Measurements from ENCODE around the gene NUP58.
"Not testable (repeated sequence)": the region's sequence is repeated elsewhere in the genome, so short reads cannot be mapped to it uniquely, and the experiment has no call there.

The NUP58 gene

DNA sequence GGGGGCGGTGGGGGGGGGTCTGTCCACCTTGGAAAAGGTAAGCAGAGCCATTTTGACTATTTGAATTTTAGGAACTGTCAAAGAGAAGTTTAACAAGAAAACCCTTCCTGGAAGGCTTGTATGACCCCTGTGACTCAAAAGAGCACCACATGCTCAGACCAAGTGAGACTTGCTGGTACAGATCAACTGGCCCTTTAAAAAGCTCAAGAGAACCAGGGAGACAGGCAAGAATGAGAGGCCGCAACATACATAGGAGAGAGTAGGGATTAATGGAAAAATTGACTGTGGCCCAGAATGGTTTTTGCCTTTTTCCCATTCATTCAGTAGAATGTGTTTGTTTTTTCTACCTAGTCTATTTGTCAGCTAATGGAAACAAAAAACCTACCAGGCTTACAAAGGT is 44.2 kb downstream of the NUP58 start:
- H3K9me3 ChIP-seq = no peaks in the 10 kb centered on the region
- no peaks in the 10 kb centered on the region for H4K20me1 ChIP-seq
- H3K9ac ChIP-seq = no peak overlapping the region
- no peaks in the 10 kb centered on the region for H3K4me1 ChIP-seq
- H3K27me3 ChIP-seq = no peaks in the 10 kb centered on the region
- H3K4me2 ChIP-seq = no peak overlapping the region
- no peak for TF ChIP-seq Cebpa-rat (IDR thresholded peaks at IDR 0.05)
- no peak overlapping the region for H3K4me3 ChIP-seq
- no peak overlapping the region for H3K27ac ChIP-seq
- H3K36me3 ChIP-seq = peaks cover 16% of the 10 kb centered on the region

DNA sequence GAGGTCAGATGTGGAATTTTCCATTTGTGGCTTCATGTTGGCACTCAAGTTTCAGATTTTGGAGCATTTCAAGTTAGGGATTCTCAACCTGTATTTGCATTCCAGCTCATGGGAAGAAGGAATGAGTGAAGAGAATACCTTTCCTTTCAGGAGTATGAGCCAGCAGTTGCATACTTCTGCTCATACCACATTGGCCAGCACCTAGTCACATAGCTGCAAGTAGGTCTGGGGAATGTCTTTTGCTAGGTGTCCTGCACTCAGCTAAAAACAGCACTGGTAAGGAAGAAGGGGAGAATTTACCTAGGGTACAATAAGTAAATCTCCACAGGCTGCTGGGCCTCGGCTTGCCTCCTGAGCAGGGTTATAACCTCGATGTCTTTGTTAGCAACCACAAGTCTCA is 45.7 kb downstream of the NUP58 start:
- Histone ChIP-seq H3K36me3 (peaks cover 9% of the 10 kb centered on the region), H3K4me2 (no peak overlapping the region), H3K4me1 (no peaks in the 10 kb centered on the region), H4K20me1 (no peaks in the 10 kb centered on the region), H3K27me3 (no peaks in the 10 kb centered on the region), H3K4me3 (no peak overlapping the region), H3K27ac (no peak overlapping the region), H3K9me3 (no peaks in the 10 kb centered on the region), H3K9ac (no peak overlapping the region)
- no peak for TF ChIP-seq Cebpa-rat (IDR thresholded peaks at IDR 0.05)

DNA sequence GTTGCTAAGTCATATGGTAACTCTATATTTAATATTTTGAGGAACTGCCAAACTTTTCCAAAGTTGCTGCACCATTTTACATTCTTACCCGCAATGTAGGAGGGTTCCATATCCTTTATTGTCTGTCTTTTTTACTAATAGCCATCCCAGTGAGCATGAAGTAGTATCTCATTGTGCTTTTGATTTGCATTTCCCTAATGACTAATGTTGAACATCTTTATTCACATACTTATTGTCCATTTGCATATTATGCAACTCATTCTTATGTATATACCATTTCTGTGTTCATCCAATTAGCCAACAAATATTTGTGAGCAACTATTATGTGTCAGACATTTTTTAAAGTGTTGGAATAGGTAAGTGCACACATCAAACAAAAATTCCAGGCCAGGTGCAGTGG is 50.0 kb downstream of the NUP58 start:
- Histone ChIP-seq H3K9ac (no peak overlapping the region), H3K4me1 (no peaks in the 10 kb centered on the region), H3K9me3 (no peaks in the 10 kb centered on the region; the same call in 1 of the 2 replicates), H3K27ac (no peak overlapping the region), H3K4me2 (no peak overlapping the region), H3K27me3 (no peaks in the 10 kb centered on the region), H3K4me3 (no peak overlapping the region), H3K36me3 (no peaks in the 10 kb centered on the region), H4K20me1 (no peaks in the 10 kb centered on the region)
- TF ChIP-seq Cebpa-rat (IDR thresholded peaks at IDR 0.05) = no peak

DNA sequence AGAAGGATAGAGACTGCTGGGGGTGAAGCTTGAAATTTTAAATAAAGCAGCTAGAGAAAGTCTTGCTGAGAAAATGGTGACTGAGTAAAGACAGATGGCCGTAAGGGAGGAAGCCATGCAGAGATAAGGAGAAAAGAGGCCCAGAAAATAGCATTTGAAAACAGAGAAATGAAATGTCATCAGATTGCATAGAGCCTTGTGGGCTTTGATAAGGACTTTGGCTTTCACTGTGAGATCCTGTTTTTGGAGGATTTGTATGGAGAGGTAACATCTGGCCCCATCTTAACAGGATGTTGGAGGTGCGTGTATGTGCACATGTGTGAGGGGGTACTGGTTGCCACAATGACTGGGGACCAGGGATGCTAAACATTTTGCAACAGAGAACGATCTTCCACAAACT is 50.8 kb downstream of the NUP58 start:
- H3K4me3 ChIP-seq = no peak overlapping the region
- H4K20me1 ChIP-seq = no peaks in the 10 kb centered on the region
- H3K4me2 ChIP-seq = no peak overlapping the region
- no peaks in the 10 kb centered on the region for H3K36me3 ChIP-seq
- H3K9me3 ChIP-seq = no peaks in the 10 kb centered on the region; the same call in 1 of the 2 replicates
- H3K27me3 ChIP-seq = no peaks in the 10 kb centered on the region
- no peak overlapping the region for H3K9ac ChIP-seq
- H3K4me1 ChIP-seq = no peaks in the 10 kb centered on the region
- no peak overlapping the region for H3K27ac ChIP-seq
- TF ChIP-seq Cebpa-rat (IDR thresholded peaks at IDR 0.05) = no peak

DNA sequence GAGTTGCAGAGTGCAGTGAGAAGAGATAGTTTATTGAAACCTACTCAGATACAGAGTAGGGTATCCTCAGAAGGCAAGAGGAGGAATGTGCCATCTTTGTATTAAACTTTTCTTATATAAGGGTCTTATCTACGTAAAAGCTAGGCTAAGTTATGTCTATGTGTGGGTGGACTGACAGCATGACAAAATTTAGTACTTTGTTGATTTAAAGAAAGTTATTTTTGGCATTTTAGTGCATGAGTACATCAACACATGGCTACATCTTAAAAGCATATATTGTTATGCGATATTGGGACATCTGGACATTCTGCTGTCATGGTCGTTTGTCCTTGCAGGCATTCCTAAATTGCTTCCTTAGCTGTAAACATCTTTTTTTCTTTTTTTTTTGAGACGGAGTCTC is 51.4 kb downstream of the NUP58 start:
- Histone ChIP-seq H3K36me3 (no peaks in the 10 kb centered on the region), H3K9ac (no peak overlapping the region)
- no peak for TF ChIP-seq Cebpa-rat (IDR thresholded peaks at IDR 0.05)

DNA sequence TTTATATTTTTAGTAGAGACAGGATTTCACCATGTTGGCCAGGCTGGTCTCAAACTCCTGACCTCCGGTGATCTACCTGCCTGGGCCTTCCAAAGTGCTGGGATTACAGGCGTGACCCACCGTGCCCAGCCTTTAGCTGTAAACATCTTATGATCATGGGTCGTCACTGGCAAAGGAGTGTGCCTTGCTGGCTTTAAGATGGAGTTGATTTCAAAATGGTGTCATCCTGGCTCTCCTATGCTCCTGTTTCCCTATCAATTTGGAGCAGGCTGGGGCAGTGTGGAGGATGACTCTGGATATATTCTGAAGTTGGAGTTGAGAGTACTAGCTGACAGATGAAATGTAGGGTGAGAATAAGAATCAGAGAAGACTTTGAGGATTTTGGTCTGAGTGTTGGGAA is 51.9 kb downstream of the NUP58 start:
- Histone ChIP-seq H3K9me3 (no peaks in the 10 kb centered on the region; the same call in 1 of the 2 replicates), H3K27ac (no peak overlapping the region), H3K9ac (no peak overlapping the region), H3K4me1 (no peaks in the 10 kb centered on the region), H3K27me3 (no peaks in the 10 kb centered on the region), H4K20me1 (no peaks in the 10 kb centered on the region), H3K4me3 (no peak overlapping the region), H3K36me3 (no peaks in the 10 kb centered on the region), H3K4me2 (no peak overlapping the region)
- TF ChIP-seq Cebpa-rat (IDR thresholded peaks at IDR 0.05) = no peak

More for the DNA sequence above, 51.4 kb downstream of the NUP58 start:
- Histone ChIP-seq H3K9me3 (no peaks in the 10 kb centered on the region; the same call in 1 of the 2 replicates), H3K27me3 (no peaks in the 10 kb centered on the region), H3K27ac (no peak overlapping the region), H3K4me3 (no peak overlapping the region), H4K20me1 (no peaks in the 10 kb centered on the region), H3K4me2 (no peak overlapping the region), H3K4me1 (no peaks in the 10 kb centered on the region)

DNA sequence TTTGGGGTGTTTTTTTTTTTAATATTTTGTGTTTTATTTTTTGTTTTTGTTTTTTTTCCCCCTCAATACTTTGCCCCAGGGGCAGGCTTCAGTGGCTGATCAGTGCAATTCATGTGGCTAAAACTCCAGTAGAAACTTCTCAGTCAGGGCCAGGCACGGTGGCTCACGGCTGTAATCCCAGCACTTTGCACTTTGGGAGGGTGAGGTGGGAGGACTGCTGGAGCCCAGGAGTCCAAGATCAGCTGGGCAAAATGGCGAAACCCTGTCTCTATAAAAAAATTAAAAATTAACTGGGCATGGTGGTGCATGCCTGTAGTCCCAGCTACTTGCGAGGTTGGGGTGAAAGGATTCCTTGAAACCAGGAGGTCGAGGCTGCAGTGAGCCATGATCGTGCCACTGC is 53.0 kb downstream of the NUP58 start:
- H3K9me3 ChIP-seq = no peaks in the 10 kb centered on the region; the same call in 1 of the 2 replicates

DNA sequence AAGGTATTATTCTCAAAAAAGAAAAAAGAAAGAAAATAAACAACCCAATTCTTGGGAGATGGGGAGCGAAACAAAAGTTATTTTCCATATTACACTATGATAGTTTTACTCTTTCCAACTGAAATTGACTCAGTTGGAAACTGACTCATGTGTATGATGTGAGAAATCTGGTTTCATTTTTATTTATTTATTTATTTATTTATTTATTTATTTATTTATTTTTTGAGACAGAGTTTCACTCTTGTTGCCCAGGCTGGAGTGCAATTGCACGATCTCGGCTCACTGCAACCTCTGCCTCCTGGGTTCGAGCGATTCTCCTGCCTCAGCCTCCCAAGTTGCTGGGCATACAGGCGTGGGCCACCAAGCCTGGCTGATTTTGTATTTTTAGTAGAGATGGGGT is 59.0 kb downstream of the NUP58 start:
- not testable (repeated sequence) for H3K4me1 ChIP-seq, H3K27me3 ChIP-seq, H3K27ac ChIP-seq, H3K9me3 ChIP-seq, H3K4me3 ChIP-seq, H3K9ac ChIP-seq, H3K4me2 ChIP-seq, H3K36me3 ChIP-seq, H4K20me1 ChIP-seq

More for the DNA sequence above, 53.0 kb downstream of the NUP58 start:
- H3K36me3 ChIP-seq = no peaks in the 10 kb centered on the region
- no peak overlapping the region for H3K9ac ChIP-seq
- H3K4me2 ChIP-seq = no peak overlapping the region
- no peak overlapping the region for H3K4me3 ChIP-seq
- no peak for TF ChIP-seq Cebpa-rat (IDR thresholded peaks at IDR 0.05)
- H3K27ac ChIP-seq = no peak overlapping the region
- no peaks in the 10 kb centered on the region for H3K27me3 ChIP-seq
- H4K20me1 ChIP-seq = no peaks in the 10 kb centered on the region
- no peaks in the 10 kb centered on the region for H3K4me1 ChIP-seq

DNA sequence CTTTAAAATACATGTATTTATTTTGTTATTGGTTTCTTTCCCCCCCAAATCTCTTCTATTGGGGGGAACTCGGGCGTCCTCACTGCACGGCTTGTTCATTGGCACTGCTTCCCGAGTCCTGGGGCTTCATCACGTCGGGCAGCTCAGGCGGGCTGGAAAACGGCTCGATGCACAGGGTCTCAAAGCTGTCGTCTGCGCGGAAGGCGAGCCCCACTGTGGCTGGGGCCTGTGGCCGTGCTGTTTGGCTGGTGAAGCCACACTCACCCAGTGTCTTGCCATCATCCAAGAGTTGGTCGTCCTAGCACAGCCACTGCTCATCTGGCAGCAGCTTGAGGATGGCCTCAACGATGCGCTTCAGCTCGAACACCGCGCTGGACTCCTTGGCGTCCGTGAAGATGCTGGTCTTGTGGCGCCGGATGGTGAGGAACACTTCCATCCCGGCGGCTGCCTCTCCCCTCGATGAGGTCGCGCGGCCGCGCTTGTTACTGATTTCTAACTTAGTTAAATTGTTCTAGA is 64.4 kb downstream of the NUP58 start:
- no peak overlapping the region for H3K9ac ChIP-seq

DNA sequence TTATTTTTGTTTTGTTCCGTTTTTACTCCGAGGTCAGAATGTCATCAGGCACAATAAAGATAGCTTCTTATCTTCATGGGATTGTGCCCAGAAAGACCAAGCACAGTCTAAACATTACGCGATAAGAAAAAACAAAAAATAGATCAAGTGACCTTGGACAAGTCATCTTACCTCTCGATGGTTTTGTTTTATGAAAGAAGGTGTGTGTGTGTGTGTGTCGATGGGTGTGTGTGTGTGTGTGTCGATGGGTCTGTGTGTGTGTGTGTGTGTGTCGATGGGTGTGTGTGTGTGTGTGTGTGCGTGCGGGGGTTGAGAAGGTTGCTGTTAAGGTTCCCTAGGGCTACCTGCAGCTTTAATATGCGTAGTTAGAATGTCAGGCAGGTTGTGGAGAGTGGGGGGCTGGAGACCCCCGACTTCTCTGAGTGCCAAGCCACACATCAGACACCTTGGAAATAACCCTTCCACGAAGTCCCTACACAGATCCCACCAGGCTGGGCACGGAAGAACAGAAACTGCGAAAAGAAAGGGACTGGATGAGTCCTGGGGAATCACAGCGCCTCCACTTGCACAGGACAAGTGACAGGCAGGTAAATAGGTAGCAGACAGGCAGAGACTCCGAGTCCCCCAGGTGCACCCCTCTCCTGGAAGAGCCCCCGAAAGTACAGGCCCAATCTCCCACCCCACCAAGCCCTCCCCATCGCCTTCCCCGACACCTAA is 69.9 kb downstream of the NUP58 start:
- no peak overlapping the region for H3K9ac ChIP-seq
- no peaks in the 10 kb centered on the region for H4K20me1 ChIP-seq
- H3K27ac ChIP-seq = no peak overlapping the region
- no peak overlapping the region for H3K4me2 ChIP-seq
- H3K36me3 ChIP-seq = no peaks in the 10 kb centered on the region
- peaks cover 18% of the 10 kb centered on the region for H3K9me3 ChIP-seq
- H3K27me3 ChIP-seq = peaks cover 47% of the 10 kb centered on the region
- H3K4me3 ChIP-seq = no peak overlapping the region
- H3K4me1 ChIP-seq = no peaks in the 10 kb centered on the region
- no peak for TF ChIP-seq Cebpa-rat (IDR thresholded peaks at IDR 0.05)

More for the DNA sequence above, 64.4 kb downstream of the NUP58 start:
- H3K27me3 ChIP-seq = peaks cover under 1% of the 10 kb centered on the region; the same call in 1 of the 2 replicates
- H3K4me1 ChIP-seq = no peaks in the 10 kb centered on the region
- TF ChIP-seq Cebpa-rat (IDR thresholded peaks at IDR 0.05) = no peak
- no peaks in the 10 kb centered on the region for H3K9me3 ChIP-seq
- no peaks in the 10 kb centered on the region for H4K20me1 ChIP-seq
- H3K4me3 ChIP-seq = no peak overlapping the region
- H3K4me2 ChIP-seq = no peak overlapping the region
- H3K27ac ChIP-seq = no peak overlapping the region
- no peaks in the 10 kb centered on the region for H3K36me3 ChIP-seq

All from BLaER1 (cell line).